Muscle layer of colon (tissue), 2 donors: ENCODE data around the gene ZNF107.

Source experiments
- H3K27ac ChIP-seq: one replicate; pipeline ENCODE4 v1.7.0; 2013; ENCODE audit warnings: low read depth, mild to moderate bottlenecking, low read length, moderate library complexity
- H3K27me3 ChIP-seq, 2 donors: one replicate each; pipeline ENCODE4 v1.7.0; 2013; ENCODE audit warnings: low read length in 2 of 2, mild to moderate bottlenecking in 2 of 2; ENCODE audit not compliant: insufficient read depth in 2 of 2, control insufficient read depth in 1 of 2
- H3K36me3 ChIP-seq: one replicate; pipeline ENCODE4 v1.7.0; 2013; ENCODE audit warnings: mild to moderate bottlenecking, low read length; ENCODE audit not compliant: insufficient read depth
- H3K4me1 ChIP-seq: one replicate; pipeline ENCODE4 v1.7.0; 2013; ENCODE audit warnings: mild to moderate bottlenecking, low read length; ENCODE audit not compliant: insufficient read depth
- H3K4me3 ChIP-seq, 2 donors: one replicate each; pipeline ENCODE4 v1.7.0; 2013; ENCODE audit warnings: low read length in 2 of 2, low read depth in 1 of 2, mild to moderate bottlenecking in 1 of 2, moderate library complexity in 1 of 2
- H3K9ac ChIP-seq: one replicate; pipeline ENCODE4 v1.7.0; 2013; ENCODE audit warnings: low read length
- H3K9me3 ChIP-seq: one replicate; pipeline ENCODE4 v1.7.0; 2013; ENCODE audit warnings: mild to moderate bottlenecking, low read length
- donor health status: abdominal sarcoma.
- donor health status: Adenocarcinoma of cecum.

ZNF107 gene

DNA sequence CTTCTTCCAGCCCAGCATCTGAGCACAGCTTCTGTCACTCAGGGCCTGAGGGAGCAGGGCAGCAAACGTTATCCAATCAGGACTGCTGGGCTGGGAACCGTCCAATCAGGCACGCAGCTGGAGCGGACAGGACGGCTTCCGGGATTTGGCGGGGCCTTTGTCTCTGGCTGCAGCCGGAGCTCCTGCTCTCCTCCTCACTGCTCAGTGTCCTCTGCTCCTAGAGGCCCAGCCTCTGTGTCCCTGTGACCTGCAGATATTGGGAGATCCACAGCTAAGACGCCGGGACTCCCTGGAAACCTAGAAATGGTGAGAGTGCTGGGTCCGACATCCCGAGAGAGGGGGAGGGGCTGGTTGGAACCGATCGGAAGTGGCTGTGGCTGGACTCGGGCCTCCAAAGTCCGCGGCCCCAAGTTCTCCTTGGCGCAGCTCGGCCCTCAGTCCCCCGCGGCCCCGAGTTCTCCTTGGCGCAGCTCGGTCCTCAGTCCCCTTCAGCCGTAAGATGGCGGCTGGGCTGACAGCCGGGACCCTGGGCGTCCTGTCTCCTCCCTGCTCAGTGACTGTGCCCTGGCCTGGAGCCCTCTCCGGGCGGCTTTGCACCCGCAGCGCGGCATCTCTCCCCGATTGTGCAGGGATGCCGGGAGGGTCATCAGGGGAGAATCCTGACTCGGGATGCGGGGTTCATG lies at the start of gene ZNF107:
ZNF107 (plus strand) TSS at position 154 of the 683 bp plus-strand sequence; CDS start at position 304, 150 bp downstream.
- no peaks in the 10 kb centered on the region for H3K27me3 ChIP-seq
- H3K9me3 ChIP-seq = no peaks in the 10 kb centered on the region
- peak within 1 kb of the TSS; percentile 44 for H3K9ac ChIP-seq
- peak within 1 kb of the TSS; percentile 57 for H3K27ac ChIP-seq
- H3K4me3 ChIP-seq = peak within 1 kb of the TSS; percentile 67 to 71
- H3K36me3 ChIP-seq = no peaks in the 10 kb centered on the region
- H3K4me1 ChIP-seq = peaks cover 7% of the 10 kb centered on the region

DNA sequence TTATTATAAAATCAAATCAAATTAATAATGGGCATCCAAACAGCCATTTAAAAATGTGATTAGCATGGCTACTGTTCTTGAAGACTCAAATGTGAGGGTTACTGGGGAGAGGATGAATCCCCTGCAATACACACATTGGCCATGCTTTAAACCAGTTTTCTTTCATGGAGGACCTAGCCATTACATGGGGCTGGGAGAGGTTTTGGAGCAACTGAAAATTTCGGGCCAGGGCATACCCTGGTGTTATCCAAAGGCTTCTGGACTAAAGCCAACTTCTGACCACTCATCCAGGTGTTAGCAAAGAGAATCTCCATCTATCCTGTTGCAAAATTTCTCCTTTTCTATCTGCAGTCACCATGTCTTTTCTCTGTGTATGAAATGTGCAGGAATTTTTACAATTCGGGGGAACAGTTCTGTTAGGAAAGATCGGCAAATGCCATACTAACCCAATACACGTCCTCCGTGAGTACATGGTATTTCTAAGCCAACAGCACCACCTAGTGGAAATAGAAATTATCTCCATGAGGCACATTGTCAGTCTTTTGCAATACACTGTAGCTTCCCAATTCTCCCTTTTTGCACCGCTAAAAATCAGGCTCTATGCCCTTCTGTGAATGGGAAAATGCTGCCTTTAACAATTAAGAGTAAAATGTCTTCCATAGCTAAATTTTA lies 47.0 kb upstream of the ZNF107 start:
- H3K4me1 ChIP-seq = no peaks in the 10 kb centered on the region
- H3K27me3 ChIP-seq = no peaks in the 10 kb centered on the region
- no peak overlapping the region for H3K9ac ChIP-seq
- H3K27ac ChIP-seq = no peak overlapping the region
- no peaks in the 10 kb centered on the region for H3K36me3 ChIP-seq
- H3K4me3 ChIP-seq = no peak overlapping the region
- no peaks in the 10 kb centered on the region for H3K9me3 ChIP-seq

DNA sequence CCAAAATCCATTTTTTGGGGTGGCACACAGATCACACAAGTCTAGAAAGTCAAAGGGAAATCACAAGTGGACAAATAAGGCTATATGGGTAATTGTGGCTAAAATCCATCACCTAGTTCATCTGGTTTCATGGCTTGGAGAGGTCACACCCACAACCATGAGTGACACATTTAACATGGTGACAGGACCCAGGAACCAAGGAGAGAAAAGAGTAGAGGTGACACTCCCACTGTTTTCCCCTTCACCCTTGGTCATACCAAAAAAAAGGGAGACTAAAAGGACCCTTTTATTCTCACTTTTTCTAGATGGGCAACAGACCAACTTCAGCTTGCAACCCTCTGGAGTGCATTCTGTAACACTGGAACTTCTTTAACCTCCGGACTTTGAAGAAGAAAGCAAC lies 46.2 kb upstream of the ZNF107 start:
- no peak overlapping the region for H3K4me3 ChIP-seq
- no peaks in the 10 kb centered on the region for H3K27me3 ChIP-seq
- H3K4me1 ChIP-seq = no peaks in the 10 kb centered on the region
- H3K9me3 ChIP-seq = no peaks in the 10 kb centered on the region
- no peak overlapping the region for H3K27ac ChIP-seq
- H3K36me3 ChIP-seq = no peaks in the 10 kb centered on the region
- H3K9ac ChIP-seq = no peak overlapping the region

DNA sequence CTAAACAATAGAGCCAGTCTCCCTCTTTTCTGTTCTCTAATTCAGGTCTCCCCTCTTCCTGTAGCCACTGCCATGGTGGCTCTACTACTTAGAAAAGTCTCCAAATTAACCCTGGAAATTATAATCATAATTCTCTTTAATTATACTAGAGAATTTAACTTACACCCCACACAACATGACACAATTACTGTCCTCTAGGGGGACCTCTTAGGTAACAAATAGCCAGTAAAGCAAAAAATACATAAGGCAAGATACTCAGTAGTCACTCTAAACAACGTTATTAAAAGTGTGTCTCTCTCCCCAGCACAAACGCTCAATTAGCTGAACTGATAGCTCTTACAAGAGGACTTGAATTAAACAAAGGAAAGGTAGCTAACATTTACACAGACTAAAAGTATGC lies 44.3 kb upstream of the ZNF107 start:
- no peak overlapping the region for H3K27ac ChIP-seq

DNA sequence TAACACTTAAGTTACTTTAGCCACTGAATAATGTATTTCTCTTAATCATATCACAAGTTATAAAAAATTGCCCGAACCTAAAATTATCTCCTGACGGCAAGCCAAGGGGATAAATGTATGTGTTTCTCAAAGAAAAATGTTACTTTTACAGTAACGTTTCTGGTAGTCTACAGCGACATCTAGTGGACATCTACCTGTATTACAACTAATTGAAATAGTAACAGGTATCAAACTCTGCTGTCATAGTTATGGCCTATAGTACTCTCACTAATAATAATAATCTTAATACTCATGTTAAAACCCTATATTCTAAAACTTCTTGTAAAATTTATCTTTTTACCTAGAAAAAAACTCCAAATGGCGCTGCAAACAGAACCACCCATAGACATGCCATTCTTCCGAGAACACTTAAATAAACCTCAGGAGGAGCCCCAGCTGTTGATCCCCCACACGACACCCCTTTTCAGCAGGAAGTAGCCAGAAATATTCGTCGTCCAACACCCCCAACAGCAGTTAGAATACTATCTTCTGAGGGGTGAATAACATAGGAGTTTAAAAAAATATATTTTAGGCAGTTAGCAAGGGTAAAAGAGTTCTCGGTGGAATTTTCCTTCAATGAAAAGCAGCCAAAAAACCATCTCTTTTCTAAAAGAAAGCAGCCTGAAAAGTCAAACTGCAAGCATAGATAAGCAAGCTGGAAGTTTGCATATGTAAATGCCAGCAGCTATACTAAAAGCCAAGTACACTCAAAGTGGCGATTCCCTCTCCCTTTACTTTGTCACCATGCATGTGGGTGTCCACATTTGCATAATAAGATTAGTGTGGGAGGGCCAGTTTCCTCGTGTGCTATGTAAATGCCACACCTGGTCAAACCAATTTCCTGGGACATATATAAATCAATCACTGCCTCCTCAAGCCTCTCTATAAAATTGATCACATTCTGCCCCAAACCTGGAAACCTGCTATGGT lies 40.5 kb upstream of the ZNF107 start:
- Histone ChIP-seq H3K4me3 (no peak overlapping the region), H3K9me3 (no peaks in the 10 kb centered on the region), H3K4me1 (no peaks in the 10 kb centered on the region), H3K27me3 (no peaks in the 10 kb centered on the region), H3K9ac (no peak overlapping the region), H3K27ac (no peak overlapping the region), H3K36me3 (no peaks in the 10 kb centered on the region)

More for the DNA sequence above, 44.3 kb upstream of the ZNF107 start:
- Histone ChIP-seq H3K4me1 (no peaks in the 10 kb centered on the region), H3K27me3 (no peaks in the 10 kb centered on the region), H3K36me3 (no peaks in the 10 kb centered on the region), H3K9ac (no peak overlapping the region), H3K4me3 (no peak overlapping the region), H3K9me3 (no peaks in the 10 kb centered on the region)

DNA sequence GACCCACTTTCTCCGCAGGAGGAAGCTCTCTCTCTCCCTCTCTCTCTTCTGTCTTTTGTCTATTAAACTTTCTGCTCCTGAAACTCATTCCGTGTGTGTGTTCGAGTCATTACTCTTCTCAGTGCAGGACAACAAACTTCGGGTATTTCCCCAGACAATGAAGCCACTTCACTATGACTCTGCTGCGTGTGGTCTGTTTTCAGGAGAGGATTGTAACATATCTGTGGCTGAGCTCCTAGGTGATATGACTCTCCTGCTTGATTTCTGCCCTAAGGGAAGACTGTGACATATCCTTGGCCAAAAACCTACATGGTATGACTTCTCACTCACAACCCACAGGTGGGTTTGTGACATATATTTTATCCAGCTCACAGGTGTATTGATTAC lies 39.9 kb upstream of the ZNF107 start:
- Histone ChIP-seq H3K9me3 (no peaks in the 10 kb centered on the region), H3K36me3 (no peaks in the 10 kb centered on the region), H3K27me3 (no peaks in the 10 kb centered on the region), H3K9ac (no peak overlapping the region), H3K4me1 (no peaks in the 10 kb centered on the region), H3K4me3 (no peak overlapping the region), H3K27ac (no peak overlapping the region)

DNA sequence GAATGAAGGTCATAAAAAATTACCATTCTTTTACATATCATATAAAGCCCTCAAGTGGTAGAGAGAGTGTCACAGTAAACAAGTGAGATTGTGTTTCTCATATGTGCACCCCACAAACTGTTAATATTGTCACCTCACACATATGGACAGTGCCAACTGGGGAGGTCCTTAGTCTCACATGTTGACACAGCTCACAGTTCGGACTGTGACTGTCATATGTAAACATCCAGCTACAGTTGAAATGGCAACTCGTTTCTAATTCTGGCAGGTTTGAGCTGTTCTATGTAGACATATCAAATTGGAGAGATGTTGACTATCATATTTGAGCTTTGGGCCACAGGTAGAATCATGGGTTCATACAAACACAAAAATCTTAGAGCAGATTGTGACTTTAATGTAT lies 39.4 kb upstream of the ZNF107 start:
- Histone ChIP-seq H3K9me3 (no peaks in the 10 kb centered on the region), H3K4me3 (no peak overlapping the region), H3K36me3 (no peaks in the 10 kb centered on the region)

DNA sequence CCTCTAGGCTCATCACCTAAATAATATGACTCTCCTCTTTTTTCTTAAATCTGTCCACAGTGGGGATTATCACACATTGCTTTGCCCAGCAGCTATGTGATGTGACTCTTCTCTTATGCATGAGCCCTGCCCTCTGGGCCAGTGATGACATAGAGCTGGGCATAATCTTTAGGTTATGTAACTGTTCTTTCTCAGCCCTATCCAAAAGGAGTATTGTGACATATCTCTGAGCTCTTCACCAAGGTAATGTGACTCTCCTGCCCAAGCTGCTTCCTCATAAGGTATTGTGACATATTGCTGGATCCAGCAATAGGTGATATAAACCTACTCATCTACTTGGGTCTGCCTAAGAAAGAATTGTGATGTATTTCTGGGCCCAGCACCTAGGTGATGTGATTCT lies 37.7 kb upstream of the ZNF107 start:
- Histone ChIP-seq H3K9ac (no peak overlapping the region), H3K27ac (no peak overlapping the region), H3K4me1 (no peaks in the 10 kb centered on the region), H3K27me3 (no peaks in the 10 kb centered on the region), H3K36me3 (no peaks in the 10 kb centered on the region), H3K4me3 (no peak overlapping the region), H3K9me3 (no peaks in the 10 kb centered on the region)

More for the DNA sequence above, 39.4 kb upstream of the ZNF107 start:
- Histone ChIP-seq H3K27me3 (no peaks in the 10 kb centered on the region), H3K4me1 (no peaks in the 10 kb centered on the region), H3K27ac (no peak overlapping the region), H3K9ac (no peak overlapping the region)

DNA sequence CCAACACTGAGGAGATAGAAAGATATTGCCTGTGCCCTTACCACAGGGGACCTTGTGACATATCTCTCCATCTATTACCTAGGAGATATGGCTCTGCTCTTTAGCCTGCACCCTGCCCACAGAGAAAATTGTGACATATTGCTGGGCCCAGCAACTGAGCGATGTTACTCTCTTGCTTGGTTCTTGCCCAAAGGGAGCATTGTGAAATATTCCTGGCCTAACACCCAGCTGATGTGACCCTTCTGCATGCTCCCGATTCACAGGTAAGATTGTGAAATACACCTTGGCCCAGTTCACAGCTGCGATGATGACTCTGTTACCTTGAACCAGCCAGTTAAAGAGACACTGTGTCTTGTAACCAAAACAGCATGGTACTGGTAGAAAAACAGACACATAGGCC lies 37.2 kb upstream of the ZNF107 start:
- Histone ChIP-seq H3K36me3 (no peaks in the 10 kb centered on the region), H3K9me3 (no peaks in the 10 kb centered on the region), H3K27ac (no peak overlapping the region), H3K27me3 (no peaks in the 10 kb centered on the region), H3K9ac (no peak overlapping the region), H3K4me1 (no peaks in the 10 kb centered on the region), H3K4me3 (no peak overlapping the region)

DNA sequence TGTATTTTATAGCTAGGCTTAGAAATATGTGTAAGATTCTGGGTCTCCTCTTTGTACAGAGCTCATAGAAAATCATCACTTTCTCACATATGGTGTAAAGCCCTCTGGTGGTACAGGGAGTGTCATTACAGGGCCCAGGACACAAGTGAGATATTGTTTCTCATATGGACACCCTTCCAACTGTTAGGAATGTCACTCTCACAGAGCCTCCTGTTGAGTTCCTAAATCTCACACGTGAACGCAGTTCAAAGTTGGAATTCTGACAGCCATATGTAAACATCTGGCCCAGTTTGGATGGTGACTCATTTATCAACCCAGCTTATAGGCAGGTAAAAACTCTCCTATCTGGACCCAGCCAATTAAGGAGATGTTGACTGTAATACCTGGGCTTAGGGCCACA lies 35.4 kb upstream of the ZNF107 start:
- Histone ChIP-seq H3K9ac (no peak overlapping the region), H3K4me3 (no peak overlapping the region), H3K36me3 (no peaks in the 10 kb centered on the region), H3K4me1 (no peaks in the 10 kb centered on the region), H3K27ac (no peak overlapping the region), H3K9me3 (no peaks in the 10 kb centered on the region), H3K27me3 (no peaks in the 10 kb centered on the region)

DNA sequence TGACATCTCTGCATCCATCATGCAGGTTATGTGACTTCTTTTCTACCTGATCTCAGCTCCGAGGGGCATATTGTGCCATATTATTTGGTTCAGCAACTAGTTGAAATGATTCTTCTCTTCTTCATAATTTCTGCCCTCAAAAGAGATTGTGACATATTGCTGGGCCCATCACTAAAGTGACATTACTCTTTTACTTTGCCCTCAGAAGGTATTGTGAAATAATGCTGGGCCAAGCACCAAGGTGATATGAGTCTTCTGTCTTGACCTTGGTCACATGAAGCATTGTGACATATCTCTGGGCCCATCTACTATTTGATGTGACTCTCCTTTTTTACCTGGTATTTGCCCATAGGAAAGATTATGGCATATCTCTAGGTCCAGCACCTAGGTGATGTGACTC lies 33.9 kb upstream of the ZNF107 start:
- H3K9ac ChIP-seq = no peak overlapping the region
- no peaks in the 10 kb centered on the region for H3K9me3 ChIP-seq
- no peak overlapping the region for H3K27ac ChIP-seq
- H3K27me3 ChIP-seq = no peaks in the 10 kb centered on the region
- no peak overlapping the region for H3K4me3 ChIP-seq
- no peaks in the 10 kb centered on the region for H3K36me3 ChIP-seq
- H3K4me1 ChIP-seq = no peaks in the 10 kb centered on the region
